GM12892 (cell line): ENCODE measurements around the gene NFIB.

ENCODE experiments used
- DNase-seq: peaks from one replicate; pipeline ENCODE4 v3.0.0; 2011; ENCODE audit not compliant: insufficient read length
- FAIRE-seq: peaks from 2 replicates; lab custom pipeline; 2011; peaks lifted over from hg19 to GRCh38; lab: Jason Lieb, UNC
- POLR2A ChIP-seq: IDR thresholded peaks from 2 replicates; pipeline ENCODE4 v1.6.1; 2011; ENCODE audit warnings: low read depth, low read length, control low read depth
- POLR2AphosphoS5 ChIP-seq: IDR thresholded peaks from 2 replicates; pipeline ENCODE4 v1.6.1; 2011; ENCODE audit warnings: low read depth, low read length, control low read depth
- TAF1 ChIP-seq: IDR thresholded peaks from 2 replicates; pipeline ENCODE4 v1.6.1; 2011; ENCODE audit warnings: low read depth, mild to moderate bottlenecking, control low read depth, low read length, borderline replicate concordance

NFIB gene

DNA sequence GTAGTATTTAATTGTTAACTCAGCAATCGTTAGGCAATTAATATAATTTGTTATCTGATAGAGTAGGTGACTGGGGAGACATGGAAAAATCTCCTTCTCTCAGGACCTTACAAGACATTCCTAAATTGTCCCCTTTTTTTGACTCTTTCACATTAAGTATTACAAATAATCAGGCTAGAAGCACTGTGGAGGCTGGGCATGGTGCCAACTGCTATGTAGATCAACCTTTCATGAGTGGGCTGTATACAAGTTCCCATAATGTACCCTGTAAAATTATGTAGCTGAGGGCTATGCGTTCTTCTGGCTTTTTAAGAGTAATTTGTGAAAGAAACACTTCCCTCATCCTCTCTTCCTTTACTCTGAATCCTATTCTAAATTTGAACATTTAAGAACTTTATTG lies 140.2 kb downstream of the NFIB start:
- DNase-seq = no peak
- FAIRE-seq = no peak
- TF ChIP-seq POLR2A = no peak
- no peak for TF ChIP-seq TAF1
- no peak for TF ChIP-seq POLR2AphosphoS5

DNA sequence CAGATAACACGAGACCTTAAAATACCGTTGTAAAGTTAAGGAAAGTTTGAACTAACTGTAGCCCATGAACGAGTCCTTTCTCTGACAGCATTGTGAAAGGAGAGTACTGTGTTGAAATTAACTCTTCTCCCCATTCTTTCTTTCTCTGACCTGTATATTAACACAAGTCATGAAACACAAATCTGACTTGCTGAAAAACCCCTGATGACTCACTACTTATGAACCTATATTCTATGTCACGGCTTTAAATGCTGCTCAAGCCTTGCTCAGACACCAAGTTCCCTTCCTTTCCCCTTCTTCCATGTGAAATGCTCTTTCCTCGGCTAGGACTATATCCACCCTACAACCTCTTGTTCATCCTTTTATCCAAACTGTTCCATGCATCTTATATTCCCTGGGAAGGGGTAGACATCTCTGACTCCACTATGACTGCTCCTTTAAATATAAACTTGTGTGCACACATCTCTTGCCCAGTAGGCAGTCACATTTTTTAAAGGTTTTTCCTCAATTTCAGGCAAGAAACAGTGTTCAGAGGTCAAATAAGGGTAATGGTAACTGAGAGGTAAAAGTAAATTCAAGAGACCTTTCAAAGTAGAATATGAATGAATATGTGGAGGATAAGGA lies 142.9 kb downstream of the NFIB start:
- DNase-seq (no peak), FAIRE-seq (no peak)
- TF ChIP-seq POLR2A (no peak), TAF1 (no peak), POLR2AphosphoS5 (no peak)

DNA sequence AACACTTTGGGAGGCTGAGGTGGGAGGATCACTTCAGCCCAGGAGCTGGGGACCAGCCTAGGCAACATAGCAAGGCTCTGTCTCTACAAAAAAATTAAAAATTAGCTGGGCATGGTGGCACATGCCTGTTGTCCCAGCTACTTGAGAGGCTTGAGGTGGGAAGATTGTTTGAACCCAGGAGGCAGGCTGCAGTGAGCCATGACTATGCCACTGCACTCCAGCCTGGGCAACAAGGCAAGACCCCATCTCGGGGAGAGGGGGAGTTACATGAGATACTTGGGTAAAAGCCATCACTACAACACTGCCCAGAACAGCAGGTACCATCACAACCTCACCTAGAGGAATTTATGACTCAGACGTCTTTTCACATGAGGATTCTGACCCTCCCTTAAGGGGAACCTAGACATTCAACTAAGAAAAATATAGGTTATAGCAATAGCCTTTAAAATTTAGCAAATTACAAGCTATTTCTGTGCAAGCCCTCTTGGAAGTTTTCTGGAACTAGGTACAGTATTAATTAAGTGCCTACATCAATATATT lies 143.5 kb downstream of the NFIB start:
- FAIRE-seq (no peak), DNase-seq (no peak)
- TF ChIP-seq TAF1 (no peak), POLR2A (no peak), POLR2AphosphoS5 (no peak)

DNA sequence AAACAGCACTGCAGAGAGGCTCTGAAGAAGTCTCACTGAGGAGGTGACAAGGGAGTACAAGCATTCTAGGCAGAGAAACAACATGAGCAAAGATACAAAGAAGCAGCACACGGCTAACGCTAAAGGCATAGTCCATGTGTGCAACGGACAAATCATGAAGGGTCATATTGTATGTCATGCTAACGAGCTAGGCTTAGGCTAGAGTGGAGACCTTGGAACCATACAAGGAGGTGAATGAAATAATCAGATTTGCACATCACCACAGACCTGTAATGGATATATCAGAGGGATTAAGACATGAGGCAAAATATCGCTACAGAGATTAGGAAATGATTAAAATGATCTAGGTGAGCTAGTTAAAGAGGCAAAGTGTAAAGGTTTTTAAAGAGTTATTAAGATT lies 145.6 kb downstream of the NFIB start:
- no peak for FAIRE-seq
- DNase-seq = no peak
- TF ChIP-seq TAF1 (no peak), POLR2A (no peak), POLR2AphosphoS5 (no peak)

DNA sequence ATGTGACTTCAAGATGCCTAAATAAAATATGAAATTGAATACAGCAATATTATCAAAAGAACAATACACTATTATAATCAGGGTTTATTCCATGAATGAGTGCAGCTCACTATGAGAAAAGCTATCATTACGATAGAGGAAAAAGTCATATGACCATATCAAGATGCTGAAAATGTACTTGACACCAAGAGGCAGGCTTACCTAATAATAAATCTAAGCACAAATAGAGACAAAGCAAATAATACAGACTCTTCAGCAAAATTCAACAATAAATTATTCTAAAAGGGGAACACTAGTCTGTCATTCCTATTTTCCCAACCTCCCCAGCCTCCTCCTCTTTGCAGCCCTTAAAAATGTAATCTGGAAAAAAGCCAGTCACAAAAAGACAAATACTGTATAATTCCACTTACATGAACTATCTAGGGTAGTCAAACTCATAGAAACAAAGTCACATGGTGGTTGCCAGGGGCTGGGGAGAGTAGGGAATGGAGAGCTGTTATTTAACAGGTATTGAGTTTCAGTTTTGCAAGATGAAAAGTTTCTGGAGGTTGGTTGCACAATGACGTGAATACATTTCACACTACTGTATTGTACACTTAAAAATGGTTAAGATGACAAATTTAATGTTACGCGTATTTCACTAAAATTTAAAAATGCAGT lies 148.4 kb downstream of the NFIB start:
- FAIRE-seq (no peak), DNase-seq (no peak)
- TF ChIP-seq POLR2A = no peak
- no peak for TF ChIP-seq POLR2AphosphoS5
- TF ChIP-seq TAF1 = no peak

DNA sequence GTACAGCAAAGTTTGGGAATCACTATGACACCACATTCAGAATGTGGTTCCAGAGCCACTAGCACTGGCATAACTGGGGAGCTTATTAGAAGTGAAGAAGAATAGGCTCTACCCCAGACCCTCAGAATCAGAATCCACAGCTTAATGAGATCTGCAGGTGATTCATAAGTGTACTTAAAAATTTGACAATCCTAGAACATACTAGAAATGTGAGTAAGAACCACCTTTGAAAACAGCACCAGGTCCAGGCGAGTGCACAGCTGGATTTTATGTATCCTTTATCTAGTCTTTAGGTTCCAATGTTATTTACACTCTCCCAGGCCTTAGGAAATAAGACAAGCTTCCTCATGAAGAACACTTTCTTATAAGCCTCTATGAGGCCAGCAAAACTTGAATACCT lies 149.0 kb downstream of the NFIB start:
- TF ChIP-seq POLR2A = no peak
- no peak for TF ChIP-seq TAF1
- no peak for TF ChIP-seq POLR2AphosphoS5
- FAIRE-seq = no peak
- DNase-seq = no peak

DNA sequence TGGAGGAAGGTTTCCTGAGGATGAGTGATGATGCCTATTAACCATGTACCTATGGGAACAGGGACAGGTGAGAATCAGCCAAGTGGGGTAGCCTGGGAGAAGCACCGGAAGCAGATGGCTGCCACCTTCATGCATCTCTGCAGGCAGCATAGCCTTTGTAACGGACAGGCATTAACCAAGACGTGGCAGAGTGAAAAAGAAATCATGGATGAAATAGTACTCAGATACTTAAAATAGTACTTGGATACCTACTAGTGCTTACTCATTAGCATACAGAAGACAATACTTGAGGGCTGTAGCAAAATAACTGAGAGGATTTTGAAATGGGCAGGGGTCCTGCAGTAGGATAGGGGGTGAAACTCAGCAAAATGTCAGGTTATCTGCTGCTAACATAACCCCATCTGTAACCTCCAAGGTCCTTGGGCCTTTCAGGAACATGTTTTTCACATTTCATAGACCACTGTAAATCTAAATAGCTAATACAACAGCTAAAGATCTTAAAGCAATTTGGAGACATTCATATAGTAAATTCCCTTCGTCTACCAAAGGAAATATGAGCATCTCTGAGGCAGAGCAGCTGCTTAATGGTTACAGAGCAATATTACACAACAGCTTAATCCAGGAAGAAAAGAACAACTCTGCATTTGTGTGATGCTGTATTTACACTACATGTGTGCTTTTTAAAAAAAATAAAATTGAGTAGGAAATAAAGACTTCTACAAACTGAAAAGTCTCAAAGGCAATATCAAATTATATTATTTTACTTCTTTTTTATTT lies 154.3 kb downstream of the NFIB start:
- DNase-seq (no peak), FAIRE-seq (no peak)
- TF ChIP-seq POLR2AphosphoS5 (no peak), TAF1 (no peak), POLR2A (no peak)

DNA sequence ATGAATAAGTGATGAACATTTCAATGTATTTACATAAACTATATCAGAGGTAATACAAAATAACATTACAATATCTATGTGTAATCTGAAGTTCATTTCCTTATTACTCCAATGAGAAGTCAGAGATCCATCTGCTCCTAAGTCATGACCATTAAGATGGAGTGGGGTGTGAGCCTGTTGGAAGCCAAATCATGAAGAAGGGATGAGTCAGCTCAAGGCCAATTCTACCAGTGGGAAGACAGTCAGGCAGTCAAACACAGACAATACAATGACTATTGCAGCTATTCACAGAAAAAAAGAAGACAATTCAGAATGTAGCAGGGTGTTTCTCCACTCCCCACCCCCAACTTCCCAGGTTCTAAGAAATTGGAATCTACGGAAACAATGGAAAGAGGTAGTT lies 155.0 kb downstream of the NFIB start:
- FAIRE-seq = no peak
- no peak for DNase-seq
- no peak for TF ChIP-seq POLR2A
- no peak for TF ChIP-seq POLR2AphosphoS5
- no peak for TF ChIP-seq TAF1

DNA sequence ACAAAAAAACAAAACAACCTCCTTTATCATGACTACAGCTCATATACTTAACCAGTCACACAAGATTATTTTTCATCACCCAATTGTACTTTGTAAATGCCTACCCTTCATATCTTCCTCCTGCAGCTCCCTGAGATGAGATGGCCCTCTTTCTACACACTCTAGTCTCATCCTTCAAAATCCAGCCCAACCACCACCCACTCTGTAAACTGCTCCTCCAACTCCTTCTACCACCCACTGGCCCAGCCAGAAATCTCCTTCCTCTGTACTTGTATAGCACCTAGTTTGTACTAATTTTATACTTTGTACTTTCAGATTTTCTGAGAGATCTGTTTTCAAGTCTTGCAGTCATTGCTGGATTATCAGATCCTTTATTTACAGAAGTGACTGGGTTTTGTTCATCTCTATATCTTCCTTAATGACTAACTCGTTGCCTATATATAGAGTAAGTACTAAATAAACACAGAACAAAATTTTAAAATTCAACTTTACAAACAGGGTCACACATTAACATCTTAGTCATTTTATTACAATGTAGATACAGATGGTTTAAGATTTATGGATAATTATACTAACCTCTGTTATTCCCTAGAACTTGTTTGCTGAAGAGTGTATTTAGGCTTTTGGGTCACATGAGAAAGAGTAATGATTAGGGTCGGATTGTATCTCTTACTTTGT lies 155.7 kb downstream of the NFIB start:
- no peak for FAIRE-seq
- DNase-seq = no peak
- no peak for TF ChIP-seq POLR2A

DNA sequence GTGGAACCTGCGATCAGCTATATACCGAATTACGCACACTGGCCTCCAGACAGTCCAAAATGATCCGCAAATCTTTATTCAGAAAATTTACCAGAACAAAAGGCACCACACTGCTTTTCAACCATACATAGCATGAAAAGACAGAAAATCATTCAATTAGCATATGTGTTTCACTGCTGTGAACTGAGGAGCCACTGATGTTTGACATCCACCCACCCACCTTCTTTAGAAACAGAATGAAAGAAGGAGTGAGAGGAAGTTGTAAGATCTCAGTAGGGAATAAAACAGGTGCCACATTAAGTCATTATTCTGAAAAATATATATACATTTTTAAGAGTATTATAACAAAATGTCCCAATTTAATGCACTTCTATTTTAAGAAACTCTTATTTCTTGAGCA lies 156.8 kb downstream of the NFIB start:
- DNase-seq = no peak
- TF ChIP-seq POLR2AphosphoS5 = no peak
- TF ChIP-seq TAF1 = no peak
- no peak for TF ChIP-seq POLR2A
- no peak for FAIRE-seq

DNA sequence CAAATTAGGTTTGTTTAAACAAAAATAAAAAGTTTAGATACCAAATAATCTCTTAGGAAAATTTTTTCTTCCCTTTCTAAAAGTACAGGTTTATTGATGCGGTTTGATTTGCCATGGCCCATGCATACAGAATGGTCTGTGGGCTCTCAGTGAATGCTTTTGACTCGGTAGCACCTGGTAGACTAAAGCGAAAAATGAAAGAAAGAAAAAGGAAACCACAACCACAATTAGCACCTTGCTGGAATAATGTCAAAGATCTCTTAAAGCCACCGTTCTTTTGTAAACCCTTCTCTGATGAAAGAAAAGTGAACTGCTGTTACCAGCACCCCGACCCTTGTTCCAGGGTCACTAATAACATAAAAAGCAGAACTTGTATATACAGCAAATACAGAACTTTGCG lies 157.9 kb downstream of the NFIB start:
- FAIRE-seq (peak; percentile 76), DNase-seq (no peak)
- TF ChIP-seq POLR2AphosphoS5 (no peak), POLR2A (no peak), TAF1 (no peak)
